MM.1S (cell line): ENCODE results near the gene FGF14.

Source experiments
- DNase-seq: peaks from one replicate; pipeline ENCODE4 v3.0.0-alpha.2; 2015
- H2AFZ ChIP-seq: fragments of 300-600 bp; sonication (generic); 2 replicates; pipeline ENCODE4 v1.6.0; 2016; ENCODE audit warnings: antibody characterized with exemption, low read length
- H3F3A ChIP-seq: fragments of 300-600 bp; sonication (generic); 2 replicates; pipeline ENCODE4 v1.6.1; 2016; ENCODE audit warnings: mild to moderate bottlenecking, antibody characterized with exemption, low read length, moderate library complexity, mixed read lengths; ENCODE audit not compliant: insufficient read depth
- H3K27ac ChIP-seq: fragments of 300-600 bp; sonication (generic); 2 replicates; pipeline ENCODE4 v1.5.1; 2016; ENCODE audit warnings: mild to moderate bottlenecking, low read length
- H3K27me3 ChIP-seq: fragments of 300-600 bp; sonication (generic); replicated peaks from 2 replicates; pipeline ENCODE4 v1.6.0; 2016; ENCODE audit warnings: low read length; ENCODE audit not compliant: insufficient read depth
- H3K36me3 ChIP-seq: fragments of 300-600 bp; sonication (generic); replicated peaks from 2 replicates; pipeline ENCODE4 v1.6.1; 2016; ENCODE audit warnings: mild to moderate bottlenecking, low read length, mixed read lengths; ENCODE audit not compliant: insufficient read depth
- H3K4me1 ChIP-seq: fragments of 300-600 bp; sonication (generic); 2 replicates; pipeline ENCODE4 v1.6.1; 2016; ENCODE audit warnings: low read length, mixed read lengths
- H3K4me2 ChIP-seq: fragments of 300-600 bp; sonication (generic); 2 replicates; pipeline ENCODE4 v1.6.0; 2016; ENCODE audit warnings: low read depth, low read length
- H3K4me3 ChIP-seq: fragments of 300-600 bp; sonication (generic); 2 replicates; pipeline ENCODE4 v1.5.1; 2016; ENCODE audit warnings: low read length, mixed read lengths
- H3K79me2 ChIP-seq: fragments of 300-600 bp; sonication (generic); 2 replicates; pipeline ENCODE4 v1.6.1; 2016; ENCODE audit warnings: mixed run types, low read length, mixed read lengths
- H3K9ac ChIP-seq: fragments of 300-600 bp; sonication (generic); 2 replicates; pipeline ENCODE4 v1.6.1; 2016; ENCODE audit warnings: low read length, mixed read lengths
- H3K9me2 ChIP-seq: fragments of 300-600 bp; sonication (generic); replicated peaks from 2 replicates; pipeline ENCODE4 v1.6.1; 2016; ENCODE audit warnings: mild to moderate bottlenecking, low read length, mixed read lengths; ENCODE audit not compliant: insufficient read depth
- H3K9me3 ChIP-seq: fragments of 300-600 bp; sonication (generic); replicated peaks from 2 replicates; pipeline ENCODE4 v1.6.1; 2016; ENCODE audit warnings: mild to moderate bottlenecking, low read length, mixed read lengths; ENCODE audit not compliant: insufficient read depth
- H4K20me1 ChIP-seq: fragments of 300-600 bp; sonication (generic); 2 replicates; pipeline ENCODE4 v1.6.1; 2016; ENCODE audit warnings: mild to moderate bottlenecking, low read length, moderate library complexity, mixed read lengths; ENCODE audit not compliant: insufficient read depth
- EZH2 ChIP-seq: fragments of 300-600 bp; sonication (generic); optimal IDR thresholded peaks from 2 replicates; pipeline ENCODE3; 2017; ENCODE audit warnings: low read depth, mild to moderate bottlenecking, antibody characterized with exemption, low read length, mixed read lengths
- EZH2phosphoT487 ChIP-seq: fragments of 300-600 bp; sonication (generic); IDR thresholded peaks from 2 replicates; pipeline ENCODE4 v1.6.1; 2018; ENCODE audit warnings: antibody characterized with exemption, low read length
- TF ChIP-seq, protein P1 (sequence below): fragments of 300-600 bp; sonication (generic); IDR thresholded peaks from 2 replicates; pipeline ENCODE4 v1.5.1; 2016; ENCODE audit warnings: antibody characterized with exemption, low read length, mixed read lengths

FGF14 gene

GRCh38 chr13:102035969-102036368 lies 365.9 kb downstream of the FGF14 start:
- no peaks in the 10 kb centered on the region for H3F3A ChIP-seq
- H3K9me3 ChIP-seq, result no peaks in the 10 kb centered on the region
- H3K9me2 ChIP-seq, result no peaks in the 10 kb centered on the region
- H3K4me3 ChIP-seq, result no peak overlapping the region
- TF ChIP-seq EZH2phosphoT487 (no peak), EZH2 (no peak)
- TF ChIP-seq, protein P1, sequence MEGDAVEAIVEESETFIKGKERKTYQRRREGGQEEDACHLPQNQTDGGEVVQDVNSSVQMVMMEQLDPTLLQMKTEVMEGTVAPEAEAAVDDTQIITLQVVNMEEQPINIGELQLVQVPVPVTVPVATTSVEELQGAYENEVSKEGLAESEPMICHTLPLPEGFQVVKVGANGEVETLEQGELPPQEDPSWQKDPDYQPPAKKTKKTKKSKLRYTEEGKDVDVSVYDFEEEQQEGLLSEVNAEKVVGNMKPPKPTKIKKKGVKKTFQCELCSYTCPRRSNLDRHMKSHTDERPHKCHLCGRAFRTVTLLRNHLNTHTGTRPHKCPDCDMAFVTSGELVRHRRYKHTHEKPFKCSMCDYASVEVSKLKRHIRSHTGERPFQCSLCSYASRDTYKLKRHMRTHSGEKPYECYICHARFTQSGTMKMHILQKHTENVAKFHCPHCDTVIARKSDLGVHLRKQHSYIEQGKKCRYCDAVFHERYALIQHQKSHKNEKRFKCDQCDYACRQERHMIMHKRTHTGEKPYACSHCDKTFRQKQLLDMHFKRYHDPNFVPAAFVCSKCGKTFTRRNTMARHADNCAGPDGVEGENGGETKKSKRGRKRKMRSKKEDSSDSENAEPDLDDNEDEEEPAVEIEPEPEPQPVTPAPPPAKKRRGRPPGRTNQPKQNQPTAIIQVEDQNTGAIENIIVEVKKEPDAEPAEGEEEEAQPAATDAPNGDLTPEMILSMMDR, result no peak
- H3K27me3 ChIP-seq, result no peaks in the 10 kb centered on the region
- no peak overlapping the region for H3K27ac ChIP-seq
- DNase-seq, result no peak
- no peak overlapping the region for H2AFZ ChIP-seq
- no peaks in the 10 kb centered on the region for H4K20me1 ChIP-seq
- H3K4me1 ChIP-seq, result no peaks in the 10 kb centered on the region
- no peak overlapping the region for H3K9ac ChIP-seq
- no peak overlapping the region for H3K4me2 ChIP-seq
- H3K36me3 ChIP-seq, result no peaks in the 10 kb centered on the region
- no peaks in the 10 kb centered on the region for H3K79me2 ChIP-seq

DNA sequence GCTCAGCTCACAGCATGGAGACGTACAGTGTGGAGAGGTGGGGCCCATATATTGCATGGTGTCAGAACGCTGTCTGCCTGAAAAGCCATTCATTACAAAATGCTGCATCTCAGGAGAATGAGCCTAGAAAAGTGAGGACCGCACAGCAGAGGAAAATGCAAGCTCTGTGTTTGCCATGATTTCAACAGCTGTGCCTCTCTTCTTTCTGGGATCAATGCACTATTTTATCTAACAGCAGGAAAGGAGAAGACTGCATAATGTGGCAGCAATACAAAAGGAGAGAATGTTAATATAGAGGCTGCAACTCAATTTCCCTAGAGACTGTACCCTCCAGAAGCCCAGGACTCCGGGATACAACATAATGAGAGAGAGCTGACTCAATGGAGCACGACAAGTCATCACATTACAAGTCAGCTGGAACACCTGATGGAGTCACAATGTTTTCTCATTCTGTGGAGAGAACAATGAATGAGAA lies 368.0 kb downstream of the FGF14 start:
- TF ChIP-seq EZH2phosphoT487 (no peak), EZH2 (no peak)
- TF ChIP-seq, protein P1, result no peak
- H4K20me1 ChIP-seq, result no peaks in the 10 kb centered on the region
- no peaks in the 10 kb centered on the region for H3K36me3 ChIP-seq
- no peak overlapping the region for H3K9ac ChIP-seq
- H3K9me3 ChIP-seq, result no peaks in the 10 kb centered on the region
- no peak overlapping the region for H2AFZ ChIP-seq
- H3K27ac ChIP-seq, result no peak overlapping the region
- DNase-seq, result no peak
- H3K4me3 ChIP-seq, result no peak overlapping the region
- no peaks in the 10 kb centered on the region for H3K4me1 ChIP-seq
- no peaks in the 10 kb centered on the region for H3K9me2 ChIP-seq
- no peaks in the 10 kb centered on the region for H3F3A ChIP-seq
- H3K4me2 ChIP-seq, result no peak overlapping the region
- no peaks in the 10 kb centered on the region for H3K79me2 ChIP-seq
- H3K27me3 ChIP-seq, result no peaks in the 10 kb centered on the region

- Histone ChIP-seq H3K4me3 (no peak overlapping the region), H3F3A (no peaks in the 10 kb centered on the region), H3K36me3 (no peaks in the 10 kb centered on the region), H2AFZ (no peak overlapping the region), H3K9ac (no peak overlapping the region), H3K4me2 (no peak overlapping the region), H3K9me3 (no peaks in the 10 kb centered on the region), H3K9me2 (no peaks in the 10 kb centered on the region), H3K4me1 (no peaks in the 10 kb centered on the region), H3K79me2 (no peaks in the 10 kb centered on the region), H3K27ac (no peak overlapping the region), H3K27me3 (no peaks in the 10 kb centered on the region), H4K20me1 (no peaks in the 10 kb centered on the region)
- TF ChIP-seq, protein P1, result no peak
- TF ChIP-seq EZH2phosphoT487 (no peak), EZH2 (no peak)
- DNase-seq, result no peak
Observed at GRCh38 chr13:102033386-102033785, 368.5 kb downstream of the FGF14 start.
